H1 (cell line): Measurements from ENCODE around the gene SPDYE2. TPM values are rescaled to one million over a fixed set of nuclear protein-coding genes. Genes with fewer than 3 reads are reported as not detected.
A peak's percentile ranks its signal among the peaks of the same experiment; 100 is the strongest.
"Not testable (repeated sequence)": the region's sequence is repeated elsewhere in the genome, so short reads cannot be mapped to it uniquely, and the experiment has no call there.

ENCODE experiments used
- CTCF ChIA-PET: fragments of 300-600 bp; sonication (Branson Sonifier 250); formaldehyde crosslinking; loops from one replicate; lab custom pipeline; 2021; ENCODE audit not compliant: partially characterized antibody; lab: Charles Lee
- POLR2A ChIA-PET: fragments of 300-600 bp; sonication (Branson Sonifier 250); formaldehyde crosslinking; loops from one replicate; lab custom pipeline; 2021; ENCODE audit warnings: inconsistent platforms; ENCODE audit not compliant: partially characterized antibody; lab: Charles Lee
- DNase-seq, 2 experiments: peaks; one replicate each; pipeline versions ENCODE4 v3.0.0 to v3.0.0-alpha.2; 2010 to 2022; ENCODE audit warnings: low spot score in 2 of 2, low read depth in 1 of 2, mixed read lengths in 1 of 2
- FAIRE-seq: peaks from 2 replicates; lab custom pipeline; 2011; peaks lifted over from hg19 to GRCh38; lab: Jason Lieb, UNC
- H2AFZ ChIP-seq: 2 replicates; pipeline ENCODE4 v1.8.1; 2012; ENCODE audit warnings: low read length, inconsistent platforms
- H2AK5ac ChIP-seq: 2 replicates; pipeline ENCODE4 v1.6.1; 2013; ENCODE audit warnings: low read depth, low read length
- H2BK120ac ChIP-seq: replicated peaks from 2 replicates; pipeline ENCODE3; 2013; ENCODE audit warnings: low read depth, low read length, inconsistent platforms
- H2BK12ac ChIP-seq: 2 replicates; pipeline ENCODE4 v1.6.1; 2013; ENCODE audit warnings: low read depth, low read length
- H2BK15ac ChIP-seq: 2 replicates; pipeline ENCODE4 v1.6.1; 2013; ENCODE audit warnings: low read length
- H2BK20ac ChIP-seq: 2 replicates; pipeline ENCODE4 v1.6.1; 2013; ENCODE audit warnings: low read length
- H2BK5ac ChIP-seq: 2 replicates; pipeline ENCODE4 v1.6.1; 2013; ENCODE audit warnings: low read depth, low read length
- H3K14ac ChIP-seq: 2 replicates; pipeline ENCODE4 v1.6.1; 2013; ENCODE audit warnings: inconsistent platforms; ENCODE audit not compliant: insufficient read length
- H3K18ac ChIP-seq: 2 replicates; pipeline ENCODE4 v1.6.1; 2013; ENCODE audit warnings: low read length; ENCODE audit errors: extremely low read depth
- H3K23ac ChIP-seq: 2 replicates; pipeline ENCODE4 v1.6.1; 2013; ENCODE audit warnings: inconsistent platforms; ENCODE audit not compliant: insufficient read length
- H3K23me2 ChIP-seq: 2 replicates; pipeline ENCODE4 v1.6.1; 2013; ENCODE audit warnings: low read depth, low read length
- H3K27ac ChIP-seq: 2 replicates; pipeline ENCODE4 v1.6.1; 2011; ENCODE audit warnings: low read depth, low read length, inconsistent platforms
- H3K27me3 ChIP-seq, 4 experiments: replicated peaks in 1 of 4; 1 replicate in 1 of 4; 2 replicates in 3 of 4; pipeline versions ENCODE4 v1.6.1 to v1.8.1; 2011 to 2013; ENCODE audit warnings: low read length in 3 of 4, mild to moderate bottlenecking in 3 of 4, inconsistent platforms in 2 of 4, mixed read lengths in 2 of 4, moderate library complexity in 1 of 4; ENCODE audit not compliant: control insufficient read depth in 3 of 4, insufficient read depth in 3 of 4; ENCODE audit errors: extremely low read depth in 1 of 4
- H3K36me3 ChIP-seq, 4 experiments: 2 replicates each; pipeline versions ENCODE4 v1.6.1 to v1.8.1; 2011 to 2013; ENCODE audit warnings: mild to moderate bottlenecking in 4 of 4, low read length in 3 of 4, moderate library complexity in 2 of 4, control low read depth in 1 of 4, inconsistent platforms in 1 of 4; ENCODE audit not compliant: insufficient read depth in 4 of 4, control insufficient read depth in 2 of 4
- H3K4ac ChIP-seq: replicated peaks from 2 replicates; pipeline ENCODE3; 2013; ENCODE audit warnings: low read length, low read depth, mixed read lengths, inconsistent platforms; ENCODE audit not compliant: insufficient read length
- H3K4me1 ChIP-seq, 4 experiments: replicated peaks in 1 of 4; 1 replicate in 1 of 4; 2 replicates in 3 of 4; pipeline versions ENCODE4 v1.6.1 to v1.8.1; 2011 to 2013; ENCODE audit warnings: low read length in 3 of 4, inconsistent platforms in 2 of 4, mixed read lengths in 1 of 4; ENCODE audit not compliant: insufficient read depth in 4 of 4, control insufficient read depth in 3 of 4
- H3K4me2 ChIP-seq, 2 experiments: 2 replicates each; pipeline versions ENCODE4 v1.6.1 to v1.8.1; 2011 to 2013; ENCODE audit warnings: low read depth in 2 of 2, low read length in 2 of 2, control low read depth in 1 of 2, inconsistent platforms in 1 of 2, mild to moderate bottlenecking in 1 of 2; ENCODE audit not compliant: insufficient read depth in 1 of 2
- H3K4me3 ChIP-seq, 4 experiments: fragments of 200-600, 300-600 bp in 1 of 4; sonication (generic), shearing (Covaris generic), sonication (Bioruptor Twin) in 1 of 4; 2 replicates each; pipeline versions ENCODE4 v1.5.1 to v1.8.1; 2011 to 2016; ENCODE audit warnings: low read length in 4 of 4, low read depth in 3 of 4, control low read depth in 2 of 4, inconsistent platforms in 2 of 4, mild to moderate bottlenecking in 2 of 4, mixed read lengths in 1 of 4, moderate library complexity in 1 of 4; ENCODE audit not compliant: insufficient read depth in 2 of 4; ENCODE audit errors: extremely low read depth in 1 of 4
- H3K56ac ChIP-seq: replicated peaks from 2 replicates; pipeline ENCODE3; 2013; ENCODE audit warnings: low read depth, mild to moderate bottlenecking, mixed read lengths, low read length, inconsistent platforms; ENCODE audit not compliant: insufficient read length
- H3K79me1 ChIP-seq: 2 replicates; pipeline ENCODE4 v1.6.1; 2013; ENCODE audit warnings: low read depth, low read length, control low read depth
- H3K79me2 ChIP-seq, 2 experiments: 2 replicates each; pipeline versions ENCODE4 v1.6.1 to v1.8.1; 2012 to 2013; ENCODE audit warnings: low read length in 2 of 2, mild to moderate bottlenecking in 2 of 2, inconsistent platforms in 1 of 2; ENCODE audit not compliant: insufficient read depth in 2 of 2, control insufficient read depth in 1 of 2
- H3K9ac ChIP-seq, 4 experiments: replicated peaks in 1 of 4; 1 replicate in 1 of 4; 2 replicates in 3 of 4; pipeline versions ENCODE4 v1.6.1 to v1.8.1; 2011 to 2013; ENCODE audit warnings: low read depth in 3 of 4, low read length in 3 of 4, control low read depth in 2 of 4, mild to moderate bottlenecking in 2 of 4, moderate library complexity in 2 of 4, inconsistent platforms in 1 of 4; ENCODE audit errors: extremely low read depth in 1 of 4
- H3K9me3 ChIP-seq, 2 experiments: 2 replicates each; pipeline versions ENCODE4 v1.6.1 to v1.8.1; 2012 to 2013; ENCODE audit warnings: mild to moderate bottlenecking in 2 of 2, moderate library complexity in 2 of 2, control low read depth in 1 of 2, inconsistent platforms in 1 of 2, low read depth in 1 of 2, low read length in 1 of 2, mixed read lengths in 1 of 2; ENCODE audit not compliant: insufficient read depth in 2 of 2
- H4K20me1 ChIP-seq, 2 experiments: replicated peaks in 1 of 2; 2 replicates each; pipeline versions ENCODE3 to v1.8.1; 2011 to 2013; ENCODE audit warnings: inconsistent platforms in 2 of 2, low read length in 2 of 2, mild to moderate bottlenecking in 1 of 2; ENCODE audit not compliant: insufficient read depth in 2 of 2, control insufficient read depth in 1 of 2
- H4K5ac ChIP-seq: 2 replicates; pipeline ENCODE4 v1.6.1; 2013; ENCODE audit warnings: low read length, low read depth, mixed read lengths, inconsistent platforms; ENCODE audit not compliant: insufficient read length
- H4K8ac ChIP-seq: 2 replicates; pipeline ENCODE4 v1.8.0; 2013; ENCODE audit warnings: mild to moderate bottlenecking, moderate library complexity, low read length, inconsistent platforms; ENCODE audit not compliant: insufficient read depth; ENCODE audit errors: extremely low read depth
- H4K91ac ChIP-seq: replicated peaks from 2 replicates; pipeline ENCODE3; 2013; ENCODE audit warnings: low read length, mixed read lengths, inconsistent platforms; ENCODE audit not compliant: insufficient read length
- WGBS, 2 experiments: shearing (Covaris generic) in 1 of 2; methylation state at CpG; one replicate each; pipeline versions ENCODE4 v1.1.6 to v1.1.7; 2013 to 2015; ENCODE audit warnings: low lambda C conversion rate in 2 of 2, mixed read lengths in 2 of 2, inconsistent platforms in 1 of 2, low coverage in 1 of 2, missing lambda C conversion rate in 1 of 2; ENCODE audit not compliant: insufficient replicate concordance in 2 of 2, insufficient coverage in 1 of 2, insufficient read length in 1 of 2; ENCODE audit errors: extremely low coverage in 1 of 2, missing lambda C conversion rate in 1 of 2; 5-methylcytosine and 5-hydroxymethylcytosine counted together
- polyA plus RNA-seq, 7 experiments: library from polyadenylated mRNA; depleted of rRNA in 3 of 7; stranded (reverse) in 5 of 7; unstranded in 2 of 7; fragments of >200 nt in 5 of 7; fragments of 200-250 nt in 2 of 7; gene quantifications; 1 replicate in 5 of 7; 2 replicates in 1 of 7; 4 replicates in 1 of 7; pipeline versions ENCODE4 v1.2.1 to v1.2.3, GENCODE V29; 2011 to 2013; ENCODE audit warnings: missing spikeins in 2 of 7, mixed read lengths in 2 of 7
- total RNA-seq: library from RNA; stranded (reverse); fragmentation: NEBNext Ultra II Directional; extraction: Animal tissue kit (Norgen Biotek cat#: 25700); gene quantifications from 2 replicates; pipeline ENCODE4 v1.2.1, GENCODE V29; 2021

SPDYE2 gene
- total and polyA plus RNA-seq, 2 of the 8 experiments (the other 6 are each of a cell fraction or from before 2014, with no cell fraction given) = not detected

GRCh38 chr7:102520797-102521196 lies 30.2 kb upstream of the SPDYE2 start:
- H3K23ac ChIP-seq, H2BK15ac ChIP-seq, H3K4me1 ChIP-seq, H3K18ac ChIP-seq, H2BK12ac ChIP-seq, CTCF ChIA-PET, H3K36me3 ChIP-seq, H2BK5ac ChIP-seq, H3K4me3 ChIP-seq, H4K20me1 ChIP-seq, H3K79me1 ChIP-seq, H3K14ac ChIP-seq, H2BK20ac ChIP-seq, H3K27me3 ChIP-seq, H3K9me3 ChIP-seq, H4K91ac ChIP-seq, H3K56ac ChIP-seq, H4K8ac ChIP-seq, H3K9ac ChIP-seq, H3K4me2 ChIP-seq, H4K5ac ChIP-seq, H3K27ac ChIP-seq, H3K4ac ChIP-seq, H3K79me2 ChIP-seq, DNase-seq, H2AK5ac ChIP-seq, H2BK120ac ChIP-seq, FAIRE-seq, H2AFZ ChIP-seq, H3K23me2 ChIP-seq, POLR2A ChIA-PET: not testable (repeated sequence)
- 60% methylated on average over 4 of the region's 5 CpGs; no CpG with 5 or more reads in 1 of the 2 experiments for WGBS, 2 experiments

- H2AK5ac ChIP-seq, H3K27me3 ChIP-seq, H4K8ac ChIP-seq, H4K91ac ChIP-seq, H2BK15ac ChIP-seq, H2BK5ac ChIP-seq, H4K20me1 ChIP-seq, H3K4me1 ChIP-seq, H3K79me2 ChIP-seq, CTCF ChIA-PET, POLR2A ChIA-PET, H3K9ac ChIP-seq, H3K4me3 ChIP-seq, H3K56ac ChIP-seq, H3K9me3 ChIP-seq, H2BK12ac ChIP-seq, H3K4ac ChIP-seq, H4K5ac ChIP-seq, H2AFZ ChIP-seq, H2BK20ac ChIP-seq, H3K18ac ChIP-seq, H3K4me2 ChIP-seq, H3K36me3 ChIP-seq, H3K23me2 ChIP-seq, H2BK120ac ChIP-seq, FAIRE-seq, H3K14ac ChIP-seq, H3K79me1 ChIP-seq, H3K27ac ChIP-seq, H3K23ac ChIP-seq: not testable (repeated sequence)
- peak in 1 of 2 experiments; percentile 51 for DNase-seq
- WGBS, 2 experiments = 100% methylated on average over 1 of the region's 2 CpGs; no CpG with 5 or more reads in 1 of the 2 experiments
Observed at GRCh38 chr7:102524803-102525202, 26.2 kb upstream of the SPDYE2 start.
